Measurements from ENCODE around the gene ATP5MG.
A peak's percentile ranks its signal among the peaks of the same experiment; 100 is the strongest.
"Not testable (repeated sequence)": the region's sequence is repeated elsewhere in the genome, so short reads cannot be mapped to it uniquely, and the experiment has no call there.

ATP5MG gene

GRCh38 chr11:118401151-118401879 lies at the start of gene ATP5MG:
Gene ATP5MG, plus strand, starts transcription at chr11:118401606. Its CDS starts 60 bp downstream, at chr11:118401666.
- DNase-seq: peak; percentile 89

- DNase-seq: no peak
These were observed 48.2 kb upstream of the ATP5MG start for GRCh38 chr11:118353084-118353710.

- DNase-seq: no peak
These were observed 43.3 kb upstream of the ATP5MG start for GRCh38 chr11:118358071-118358470.

DNA sequence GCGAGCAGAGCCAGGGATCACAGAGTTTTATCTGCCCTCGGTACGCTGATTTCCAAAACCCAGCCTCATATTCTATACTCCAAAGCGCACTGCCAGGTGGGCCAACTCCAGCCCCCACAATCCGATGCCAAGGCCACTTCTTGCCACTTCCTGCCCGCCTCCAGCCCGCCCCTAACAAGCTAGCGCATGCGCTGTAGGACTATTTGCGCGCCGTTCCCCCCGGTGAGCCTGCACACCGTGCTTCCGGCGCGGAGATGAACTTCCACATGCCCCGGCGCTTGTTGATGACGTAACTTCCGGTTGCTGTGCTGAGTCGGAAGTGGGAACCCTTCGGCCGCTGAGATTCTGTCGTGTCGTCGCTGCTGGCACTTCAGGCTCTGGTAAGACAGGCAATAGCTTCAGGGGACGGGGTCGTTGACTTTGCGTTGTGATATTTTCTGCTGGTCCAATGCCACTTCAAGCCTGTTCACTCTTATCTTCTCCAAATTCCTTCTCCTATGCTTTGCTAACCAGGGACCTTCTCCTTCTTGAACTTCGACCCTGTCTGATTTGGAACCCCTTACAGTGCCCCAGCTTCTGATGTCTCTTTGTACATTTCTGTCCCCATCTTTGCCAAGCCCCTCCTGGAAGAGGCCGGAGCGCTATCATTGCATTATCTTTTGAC lies 42.0 kb upstream of the ATP5MG start, which contains the start of gene UBE4A:
Gene UBE4A, plus strand, starts transcription at position 306 of the 664 bp plus-strand sequence. CDS start 5,481 bp downstream, outside the sequence.
- DNase-seq: peak; percentile 87

DNA sequence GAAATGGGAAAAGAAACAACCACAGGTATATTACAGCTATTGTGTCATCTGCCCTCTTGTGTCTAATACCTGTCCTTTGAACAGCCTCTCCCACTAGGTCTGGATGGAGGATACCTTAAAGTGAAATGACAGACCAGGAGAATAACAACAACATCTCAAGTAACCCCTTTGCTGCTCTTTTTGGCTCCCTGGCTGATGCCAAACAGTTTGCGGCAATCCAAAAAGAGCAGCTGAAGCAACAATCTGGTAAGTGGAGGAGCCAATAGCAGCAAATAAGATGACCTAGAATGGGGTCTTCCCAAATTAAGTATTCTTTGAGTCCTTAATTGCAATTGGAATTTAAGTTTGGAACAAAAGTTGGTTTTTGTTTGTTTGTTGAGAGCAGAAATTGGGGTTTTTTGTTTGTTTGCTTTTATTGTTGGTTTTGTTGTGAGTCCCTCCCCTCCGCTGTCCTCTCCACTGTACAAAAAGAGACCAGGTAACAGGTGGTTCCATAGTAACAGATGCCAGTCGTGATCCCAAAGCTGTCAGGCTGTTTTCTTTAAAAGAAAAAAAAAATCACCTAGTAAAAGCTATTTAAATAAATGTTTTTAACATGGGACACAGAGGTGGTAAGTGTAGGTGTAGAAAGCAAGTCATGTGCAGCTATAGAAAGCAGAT lies 36.3 kb upstream of the ATP5MG start:
- DNase-seq: no peak

DNA sequence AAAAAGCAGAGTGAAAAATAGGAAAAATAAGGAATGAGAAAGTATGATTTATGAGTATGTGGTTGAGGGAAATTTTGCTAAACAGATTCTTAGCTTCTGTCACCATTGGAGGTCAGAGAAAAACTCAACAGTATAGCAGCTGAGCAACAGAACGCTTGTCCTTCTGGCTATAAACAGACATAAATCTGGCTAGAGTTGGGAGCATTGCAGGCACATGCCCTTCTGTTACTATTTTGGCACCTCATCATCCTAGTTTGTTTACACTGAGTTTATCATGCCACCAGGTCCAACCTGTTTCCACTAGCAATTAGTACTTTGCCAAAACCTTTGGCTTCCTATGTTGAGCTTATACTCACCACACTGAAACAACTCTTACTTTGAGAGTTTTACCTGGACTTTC lies 35.1 kb upstream of the ATP5MG start:
- DNase-seq: no peak

DNA sequence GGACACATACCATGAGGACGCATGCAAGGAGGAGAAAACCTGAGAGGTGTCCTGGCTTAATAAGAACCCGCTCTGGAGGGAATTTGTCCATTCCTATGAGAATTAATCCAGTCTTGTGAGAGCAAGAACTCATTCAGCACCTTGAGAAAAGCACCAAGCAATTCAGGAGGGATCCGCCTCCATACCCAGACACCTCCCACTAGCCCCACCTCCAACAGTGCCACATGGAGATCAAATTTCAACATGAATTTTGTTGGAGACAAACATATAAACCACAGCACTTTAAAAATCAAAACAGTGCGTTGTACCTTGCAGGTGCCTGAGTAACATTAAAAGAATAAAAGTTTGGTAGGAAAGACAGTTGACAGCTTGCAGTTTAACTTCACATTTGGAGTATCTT lies 30.6 kb upstream of the ATP5MG start:
- DNase-seq: no peak

DNA sequence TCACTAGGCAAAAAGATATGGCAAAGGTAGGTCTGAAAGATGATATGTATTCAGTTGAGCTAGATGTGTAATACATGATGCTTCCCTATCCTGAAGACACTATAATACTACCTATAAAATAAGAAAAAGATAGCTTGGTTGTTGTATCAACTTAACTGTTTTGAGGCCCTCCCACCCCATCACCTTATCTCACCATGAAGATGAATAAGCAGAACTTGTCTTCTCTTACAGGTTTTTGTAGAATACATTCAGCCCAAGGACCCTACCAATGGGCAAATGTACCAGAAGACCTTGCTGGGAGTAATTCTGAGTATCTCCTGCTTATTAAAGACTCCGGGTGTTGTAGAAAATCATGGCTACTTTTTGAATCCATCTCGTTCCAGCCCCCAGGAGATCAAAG lies 28.1 kb upstream of the ATP5MG start:
- no peak for DNase-seq

DNA sequence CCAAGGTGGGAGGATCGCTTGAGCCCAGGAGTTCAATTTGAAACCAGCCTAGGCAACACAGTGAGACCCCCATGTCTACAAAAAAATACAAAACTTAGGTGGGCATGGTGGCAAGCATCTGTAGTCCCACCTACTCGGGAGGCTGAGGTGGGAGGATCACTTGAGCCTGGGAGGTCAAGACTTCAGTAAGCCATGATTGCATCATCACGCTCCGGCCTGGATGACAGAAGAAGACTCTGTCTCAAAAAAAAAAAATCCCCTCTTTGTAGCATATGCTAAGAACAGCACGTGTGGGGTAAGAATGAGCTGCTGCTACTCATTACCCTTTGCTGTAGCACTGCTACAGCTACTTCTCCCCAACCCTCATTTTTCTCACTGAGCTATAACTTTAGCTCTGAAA lies 27.5 kb upstream of the ATP5MG start:
- no peak for DNase-seq

GRCh38 chr11:118374729-118375128 lies 26.7 kb upstream of the ATP5MG start:
- DNase-seq: no peak

- no peak for DNase-seq
These were observed 25.4 kb upstream of the ATP5MG start for GRCh38 chr11:118375978-118376377.

- no peak for DNase-seq
These were observed 21.9 kb upstream of the ATP5MG start for GRCh38 chr11:118379497-118379896.

- DNase-seq: no peak
These were observed 20.8 kb upstream of the ATP5MG start for GRCh38 chr11:118380571-118380970.

- no peak for DNase-seq
These were observed 18.5 kb upstream of the ATP5MG start for GRCh38 chr11:118382954-118383353.

- no peak for DNase-seq
These were observed 17.7 kb upstream of the ATP5MG start for GRCh38 chr11:118383657-118384056.

- no peak for DNase-seq
These were observed 5.3 kb upstream of the ATP5MG start for GRCh38 chr11:118396097-118396501.

GRCh38 chr11:118397448-118397847 lies 4.0 kb upstream of the ATP5MG start:
- no peak for DNase-seq

GRCh38 chr11:118398791-118399559 lies 2.4 kb upstream of the ATP5MG start:
- no peak for DNase-seq

DNA sequence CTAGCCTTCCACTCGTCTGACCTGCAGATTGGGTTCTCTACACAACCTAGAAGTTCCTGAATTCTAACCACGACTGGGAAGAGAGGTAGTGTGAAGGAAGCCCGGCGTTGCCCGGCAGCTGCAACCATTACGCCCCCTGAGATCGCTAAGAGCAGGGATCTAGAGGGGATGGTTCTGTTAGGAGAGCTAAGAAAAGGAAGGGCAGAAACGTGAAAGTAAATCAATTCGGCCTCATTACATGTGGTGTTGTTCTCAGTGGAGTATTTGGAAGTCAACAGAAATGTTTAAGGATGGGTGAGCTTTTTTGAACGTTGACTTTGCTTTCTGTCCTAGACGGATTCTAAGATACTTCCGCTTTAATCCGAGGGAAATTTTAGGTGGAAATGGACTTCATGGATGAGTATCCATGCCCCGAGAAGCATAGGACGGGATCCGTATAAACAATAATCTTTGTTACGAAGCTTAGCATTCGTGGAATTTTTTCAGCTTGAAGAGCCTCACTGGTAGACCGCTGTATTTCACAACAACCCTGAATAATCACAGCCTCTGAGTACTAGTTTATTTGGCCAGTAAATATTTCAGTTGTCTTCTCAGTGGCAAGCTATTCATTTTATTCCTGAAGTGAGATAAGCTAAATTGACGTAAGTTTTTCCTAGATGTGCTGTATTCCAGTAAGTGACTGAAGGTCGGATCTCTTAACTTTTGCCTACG lies 629 bp downstream of the ATP5MG start:
- DNase-seq: no peak

DNA sequence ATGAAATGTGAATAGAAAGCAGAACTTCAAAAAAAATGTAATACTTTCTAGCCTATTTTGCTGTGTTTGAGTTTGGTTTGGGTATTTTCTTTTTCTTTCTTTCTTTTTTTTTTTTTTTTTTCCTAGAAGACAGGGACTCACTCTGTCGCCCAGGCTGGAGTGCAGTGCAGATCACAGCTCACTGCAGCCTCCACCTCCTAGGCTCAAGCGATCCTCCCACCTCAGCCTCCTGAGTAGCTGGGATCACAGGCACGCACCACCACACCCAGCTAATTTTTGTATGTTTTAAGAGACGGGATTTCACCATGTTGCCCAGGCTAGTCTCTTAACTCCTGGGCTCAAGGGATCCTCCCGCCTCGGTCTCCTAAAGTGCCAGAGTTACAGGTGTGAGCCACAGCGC lies 1.2 kb downstream of the ATP5MG start:
- DNase-seq: not testable (repeated sequence)

GRCh38 chr11:118406599-118407166 lies 5.3 kb downstream of the ATP5MG start:
- no peak for DNase-seq

Measured in GDM1 (cell line).